GM18907 (cell line): ENCODE measurements around the gene LDLRAD3.

Experiments
- ATAC-seq: cut with Tn5 transposase; IDR thresholded peaks from one replicate; pipeline ENCODE4 v1.9.1; 2021; ENCODE audit warnings: mild to moderate bottlenecking, moderate library complexity; ENCODE audit not compliant: unreplicated experiment

LDLRAD3 gene

GRCh38 chr11:36071917-36072500, 128.1 kb downstream of the LDLRAD3 start:
- no peak for ATAC-seq

- ATAC-seq: no peak
These were observed 129.7 kb downstream of the LDLRAD3 start for GRCh38 chr11:36073411-36074203.

GRCh38 chr11:36074941-36075431, 131.1 kb downstream of the LDLRAD3 start:
- ATAC-seq: no peak

GRCh38 chr11:36077368-36077767, 133.5 kb downstream of the LDLRAD3 start:
- ATAC-seq: no peak

- no peak for ATAC-seq
These were observed 134.2 kb downstream of the LDLRAD3 start for GRCh38 chr11:36077886-36078685.

- ATAC-seq: no peak
These were observed 134.8 kb downstream of the LDLRAD3 start for GRCh38 chr11:36078686-36079055.

GRCh38 chr11:36079878-36080675, 136.2 kb downstream of the LDLRAD3 start:
- ATAC-seq: no peak

- ATAC-seq: no peak
These were observed 137.5 kb downstream of the LDLRAD3 start for GRCh38 chr11:36081274-36081945.

- ATAC-seq: no peak
These were observed 142.5 kb downstream of the LDLRAD3 start for GRCh38 chr11:36086366-36086765.

- ATAC-seq: no peak
These were observed 144.6 kb downstream of the LDLRAD3 start for GRCh38 chr11:36088266-36088972.

- no peak for ATAC-seq
These were observed 146.1 kb downstream of the LDLRAD3 start for GRCh38 chr11:36089920-36090319.

- ATAC-seq: no peak
These were observed 146.7 kb downstream of the LDLRAD3 start for GRCh38 chr11:36090356-36091109.

- ATAC-seq: no peak
These were observed 147.5 kb downstream of the LDLRAD3 start for GRCh38 chr11:36091256-36091811.

- ATAC-seq: no peak
These were observed 148.6 kb downstream of the LDLRAD3 start for GRCh38 chr11:36092314-36093030.

GRCh38 chr11:36093548-36093947, 149.7 kb downstream of the LDLRAD3 start:
- ATAC-seq: no peak

- no peak for ATAC-seq
These were observed 150.3 kb downstream of the LDLRAD3 start for GRCh38 chr11:36094164-36094563.

- no peak for ATAC-seq
These were observed 151.9 kb downstream of the LDLRAD3 start for GRCh38 chr11:36095716-36096115.

GRCh38 chr11:36097219-36097650, 153.4 kb downstream of the LDLRAD3 start:
- ATAC-seq: no peak
